Measurements from ENCODE around the gene WNK2. TPM values are rescaled to one million over a fixed set of nuclear protein-coding genes. Genes with fewer than 3 reads are reported as not detected.
"Not testable (repeated sequence)": the region's sequence is repeated elsewhere in the genome, so short reads cannot be mapped to it uniquely, and the experiment has no call there.

WNK2 gene
- total RNA-seq, 4 donors from 2014 or later, result 155 to 577 (median 259) TPM

DNA sequence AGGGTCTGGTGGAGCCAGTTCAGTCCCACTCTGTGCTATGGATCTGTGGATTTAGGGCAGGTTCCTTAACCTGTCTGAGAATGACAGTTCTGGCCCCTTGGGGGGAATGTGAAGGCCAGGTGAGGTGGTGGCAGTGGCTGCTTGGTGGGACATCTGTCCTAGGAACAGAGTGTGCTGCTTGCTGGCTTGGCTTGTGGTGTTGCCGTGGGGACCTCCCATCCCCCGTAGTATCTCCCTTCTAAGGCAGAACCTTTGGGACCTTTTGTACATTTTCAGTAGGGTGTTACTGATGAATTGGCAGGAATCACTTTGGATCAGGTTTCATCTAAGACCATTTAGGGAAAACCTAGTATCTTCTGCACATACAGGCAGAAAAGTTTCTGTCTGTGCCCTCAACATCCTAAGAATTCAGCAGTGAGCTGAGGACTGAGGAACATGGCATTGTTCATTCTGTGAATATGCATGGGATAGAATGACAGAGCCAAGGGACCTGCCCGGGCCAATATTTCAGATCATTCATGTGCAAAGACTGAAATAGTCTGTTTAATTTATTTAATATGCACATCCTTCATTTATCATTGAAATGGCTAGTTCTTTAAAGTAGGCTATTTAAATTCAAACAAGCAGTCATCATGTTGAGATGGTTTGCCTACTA is 64.6 kb downstream of the WNK2 start:
- peaks cover 0 to 7% (median 0%) of the 10 kb centered on the region in 4 donors for H3K4me1 ChIP-seq
- no peak overlapping the region for H3K27ac ChIP-seq
- no peaks in the 10 kb centered on the region for H3K27me3 ChIP-seq
- H3K36me3 ChIP-seq, result peaks cover 0 to 36% (median 0%) of the 10 kb centered on the region in 3 donors
- TF ChIP-seq, protein P1, sequence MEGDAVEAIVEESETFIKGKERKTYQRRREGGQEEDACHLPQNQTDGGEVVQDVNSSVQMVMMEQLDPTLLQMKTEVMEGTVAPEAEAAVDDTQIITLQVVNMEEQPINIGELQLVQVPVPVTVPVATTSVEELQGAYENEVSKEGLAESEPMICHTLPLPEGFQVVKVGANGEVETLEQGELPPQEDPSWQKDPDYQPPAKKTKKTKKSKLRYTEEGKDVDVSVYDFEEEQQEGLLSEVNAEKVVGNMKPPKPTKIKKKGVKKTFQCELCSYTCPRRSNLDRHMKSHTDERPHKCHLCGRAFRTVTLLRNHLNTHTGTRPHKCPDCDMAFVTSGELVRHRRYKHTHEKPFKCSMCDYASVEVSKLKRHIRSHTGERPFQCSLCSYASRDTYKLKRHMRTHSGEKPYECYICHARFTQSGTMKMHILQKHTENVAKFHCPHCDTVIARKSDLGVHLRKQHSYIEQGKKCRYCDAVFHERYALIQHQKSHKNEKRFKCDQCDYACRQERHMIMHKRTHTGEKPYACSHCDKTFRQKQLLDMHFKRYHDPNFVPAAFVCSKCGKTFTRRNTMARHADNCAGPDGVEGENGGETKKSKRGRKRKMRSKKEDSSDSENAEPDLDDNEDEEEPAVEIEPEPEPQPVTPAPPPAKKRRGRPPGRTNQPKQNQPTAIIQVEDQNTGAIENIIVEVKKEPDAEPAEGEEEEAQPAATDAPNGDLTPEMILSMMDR (IDR thresholded peaks at IDR 0.05), result no peak
- TF ChIP-seq POLR2A (IDR thresholded peaks at IDR 0.05), result no peak
- no peak overlapping the region for H3K4me3 ChIP-seq
- H3K9me3 ChIP-seq, result no peaks in the 10 kb centered on the region
- DNase-seq, result no peak

DNA sequence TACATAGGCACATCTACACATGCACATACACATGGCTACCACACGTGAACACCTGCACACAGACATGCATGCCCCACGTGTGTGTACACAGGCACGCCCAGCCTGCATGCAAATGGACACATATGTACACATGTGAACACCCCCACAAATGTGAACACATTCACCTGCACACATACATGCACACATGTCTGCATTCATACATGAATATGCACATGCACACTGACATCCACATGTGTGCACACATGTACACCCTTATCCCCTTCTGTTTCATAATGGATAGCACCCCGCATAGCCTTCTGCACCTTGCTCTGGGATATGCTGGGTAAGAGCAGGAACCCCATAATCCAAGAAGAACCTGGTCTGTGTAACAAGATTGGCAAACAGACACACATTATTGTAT is 66.2 kb downstream of the WNK2 start:
- TF ChIP-seq, protein P1 (IDR thresholded peaks at IDR 0.05), result no peak
- no peak for TF ChIP-seq POLR2A (IDR thresholded peaks at IDR 0.05)

DNA sequence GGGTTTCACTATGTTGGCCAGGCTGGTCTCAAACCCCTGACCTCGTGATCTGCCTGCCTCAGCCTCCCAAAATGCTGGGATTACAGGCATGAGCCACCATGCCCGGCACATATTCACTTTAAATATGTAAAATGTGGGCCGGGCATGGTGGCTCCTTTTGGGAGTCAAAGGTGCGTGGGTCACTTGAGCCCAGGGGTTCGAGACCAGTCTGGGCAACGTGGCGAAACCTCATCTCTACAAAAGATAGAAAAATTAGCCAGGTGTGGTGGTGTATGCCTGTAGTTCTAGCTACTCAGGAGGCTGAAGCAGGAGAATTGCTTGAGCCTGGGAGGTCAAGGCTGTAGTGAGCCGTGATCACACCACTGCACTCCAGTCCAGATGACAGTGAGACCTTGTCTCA is 67.4 kb downstream of the WNK2 start:
- H3K4me3 ChIP-seq, H3K27ac ChIP-seq, H3K27me3 ChIP-seq, H3K9me3 ChIP-seq, H3K4me1 ChIP-seq: not testable (repeated sequence)
- H3K36me3 ChIP-seq, result peaks cover 0 to 44% (median 0%) of the 10 kb centered on the region in 3 donors
- peak in 1 of 3 donors; percentile 3 for DNase-seq

More for the DNA sequence above, 66.2 kb downstream of the WNK2 start:
- H3K27me3 ChIP-seq, result no peaks in the 10 kb centered on the region
- peak in 1 of 3 donors; percentile 4 for DNase-seq
- H3K9me3 ChIP-seq, result no peaks in the 10 kb centered on the region
- no peak overlapping the region for H3K27ac ChIP-seq
- no peaks in the 10 kb centered on the region for H3K4me1 ChIP-seq
- H3K36me3 ChIP-seq, result peaks cover 0 to 44% (median 0%) of the 10 kb centered on the region in 3 donors
- H3K4me3 ChIP-seq, result no peak overlapping the region

DNA sequence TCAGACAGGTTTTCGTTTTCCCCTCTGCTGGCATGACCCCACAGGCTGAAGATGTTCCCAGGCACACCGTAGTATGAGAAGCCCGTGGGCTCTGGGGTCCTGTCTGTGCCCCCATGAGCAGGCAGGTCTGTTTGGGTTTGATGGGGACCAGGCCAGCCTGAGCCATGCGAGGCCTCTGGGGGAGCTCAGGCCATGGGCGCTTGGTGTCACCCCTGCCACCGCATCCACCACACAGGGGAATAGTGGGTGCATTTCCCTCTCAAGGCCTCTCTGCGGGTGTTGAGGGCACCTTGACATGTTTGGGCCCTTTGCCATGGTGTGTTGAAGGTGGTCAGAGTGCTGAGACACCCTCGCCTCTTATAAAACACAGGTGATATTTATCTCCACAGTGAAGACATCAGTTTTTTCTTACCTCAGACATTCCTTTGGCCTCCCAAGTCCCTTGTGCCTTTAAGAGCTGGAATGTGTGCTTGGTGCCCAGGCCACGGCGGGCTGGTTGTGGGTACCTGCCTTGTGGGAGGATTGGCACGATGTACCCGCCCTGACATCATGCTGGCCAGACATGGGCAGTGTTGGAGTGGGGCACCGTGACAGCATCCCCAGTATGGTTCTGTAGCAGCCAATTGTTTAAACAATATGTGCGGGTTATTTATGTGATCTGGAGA is 68.3 kb downstream of the WNK2 start:
- no peak overlapping the region for H3K4me3 ChIP-seq
- no peak for TF ChIP-seq POLR2A (IDR thresholded peaks at IDR 0.05)
- TF ChIP-seq, protein P1 (IDR thresholded peaks at IDR 0.05), result no peak
- H3K36me3 ChIP-seq, result peaks cover 0 to 44% (median 0%) of the 10 kb centered on the region in 3 donors
- DNase-seq, result peak in 1 of 3 donors; percentile 15
- no peak overlapping the region for H3K27ac ChIP-seq
- no peaks in the 10 kb centered on the region for H3K4me1 ChIP-seq
- no peaks in the 10 kb centered on the region for H3K27me3 ChIP-seq
- H3K9me3 ChIP-seq, result no peaks in the 10 kb centered on the region

DNA sequence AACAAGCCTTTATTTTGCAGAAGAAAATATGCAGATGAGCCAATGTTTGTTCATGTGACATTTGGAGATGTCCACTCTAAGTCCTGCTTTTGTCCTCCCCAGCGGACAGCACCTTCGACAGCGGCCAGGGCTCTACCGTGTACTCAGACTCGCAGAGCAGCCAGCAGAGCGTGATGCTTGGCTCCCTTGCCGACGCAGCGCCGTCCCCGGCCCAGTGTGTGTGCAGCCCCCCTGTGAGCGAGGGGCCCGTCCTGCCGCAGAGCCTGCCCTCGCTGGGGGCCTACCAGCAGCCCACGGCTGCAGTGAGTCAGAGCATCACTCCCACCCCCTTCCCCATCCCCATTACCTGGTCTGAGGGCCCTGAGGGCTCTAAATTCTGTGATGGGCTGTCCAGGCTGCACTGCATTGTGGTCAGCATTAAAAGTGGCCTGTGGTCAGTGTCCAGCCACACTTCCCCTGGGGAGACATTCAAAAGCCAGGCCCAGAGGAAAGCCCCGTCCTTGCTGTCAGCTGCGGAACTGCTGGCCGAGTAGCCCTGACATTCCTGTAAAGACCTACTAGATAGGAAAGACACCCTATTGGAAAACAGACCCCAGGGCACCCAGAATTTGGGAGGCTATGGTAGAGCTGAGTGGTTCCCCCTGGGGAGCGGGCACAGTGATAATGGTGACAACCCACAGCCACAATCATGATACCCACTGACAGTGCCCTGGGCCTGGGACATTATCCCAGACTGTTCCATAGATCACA is 69.0 kb downstream of the WNK2 start:
- H3K27ac ChIP-seq, result no peak overlapping the region
- no peak overlapping the region for H3K4me3 ChIP-seq
- H3K27me3 ChIP-seq, result no peaks in the 10 kb centered on the region
- TF ChIP-seq POLR2A (IDR thresholded peaks at IDR 0.05), result no peak
- TF ChIP-seq, protein P1 (IDR thresholded peaks at IDR 0.05), result no peak
- H3K4me1 ChIP-seq, result no peaks in the 10 kb centered on the region
- peak in 1 of 3 donors; percentile 30 for DNase-seq
- H3K9me3 ChIP-seq, result no peaks in the 10 kb centered on the region
- H3K36me3 ChIP-seq, result peaks cover 0 to 36% (median 0%) of the 10 kb centered on the region in 3 donors

DNA sequence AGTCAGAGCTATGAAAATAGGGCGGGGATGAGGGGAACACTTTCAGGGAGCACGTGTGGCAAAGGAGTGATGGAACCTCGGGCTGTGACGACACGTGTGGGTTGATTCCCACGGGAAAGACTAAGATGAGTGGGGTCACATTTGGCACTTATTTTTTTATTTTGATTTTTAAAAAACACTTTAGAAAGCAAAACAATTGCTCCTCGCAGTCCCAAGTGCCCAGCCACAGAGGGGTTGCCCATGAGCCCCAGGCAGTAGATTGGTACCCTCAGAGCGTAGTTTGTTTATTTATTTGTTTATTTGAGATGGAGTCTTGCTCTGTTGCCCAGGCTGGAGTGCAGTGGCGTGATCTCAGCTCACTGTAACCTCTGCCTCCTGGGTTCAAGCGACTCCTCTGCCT is 69.7 kb downstream of the WNK2 start:
- H3K4me1 ChIP-seq, result no peaks in the 10 kb centered on the region
- H3K9me3 ChIP-seq, result no peaks in the 10 kb centered on the region
- TF ChIP-seq, protein P1 (IDR thresholded peaks at IDR 0.05), result no peak
- no peak for TF ChIP-seq POLR2A (IDR thresholded peaks at IDR 0.05)
- peaks cover 0 to 35% (median 0%) of the 10 kb centered on the region in 3 donors for H3K36me3 ChIP-seq
- H3K27me3 ChIP-seq, result no peaks in the 10 kb centered on the region
- no peak overlapping the region for H3K4me3 ChIP-seq
- no peak for DNase-seq
- H3K27ac ChIP-seq, result no peak overlapping the region
